ENCODE results near the gene COX15. TPM values are rescaled to one million over a fixed set of nuclear protein-coding genes. Genes with fewer than 3 reads are reported as not detected.

COX15 gene
- total RNA-seq, 1 experiment from 2014 or later = 31.4 TPM

DNA sequence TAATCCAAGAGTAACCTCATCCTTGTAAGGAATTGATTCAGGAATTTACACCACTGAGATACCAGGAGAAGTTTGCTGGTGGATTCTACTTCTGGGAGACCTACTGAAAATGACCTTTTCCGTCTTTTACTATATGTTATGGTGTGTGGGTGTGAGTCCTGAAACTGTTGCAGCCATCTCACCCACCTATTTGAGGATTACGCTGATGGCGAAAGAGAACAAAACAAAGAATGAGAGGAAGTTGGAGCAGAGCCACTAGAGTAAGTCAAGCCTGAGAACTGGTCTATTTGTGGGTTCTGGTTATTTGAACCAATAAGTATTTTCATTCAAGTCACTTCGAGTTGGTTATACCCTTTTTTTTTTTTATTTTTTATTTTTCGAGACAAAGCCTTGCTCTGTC, 37.8 kb upstream of the COX15 start:
- Histone ChIP-seq H3K27ac (no peak overlapping the region), H3F3A (ENCODE audit: insufficient read depth, low read depth) (no peaks in the 10 kb centered on the region), H3K79me2 (ENCODE audit: low read depth) (no peaks in the 10 kb centered on the region), H3K27me3 (ENCODE audit: insufficient read depth, low read depth) (no peaks in the 10 kb centered on the region), H3K4me2 (no peak overlapping the region), H3K9me3 (ENCODE audit: insufficient read depth, low read depth) (no peaks in the 10 kb centered on the region), H3K4me1 (replicated peaks; ENCODE audit: insufficient read depth) (no peaks in the 10 kb centered on the region), H3K9me2 (ENCODE audit: insufficient read depth) (no peaks in the 10 kb centered on the region), H3K36me3 (ENCODE audit: low read depth) (no peaks in the 10 kb centered on the region), H2AFZ (no peak overlapping the region), H3K4me3 (no peak overlapping the region), H4K20me1 (ENCODE audit: insufficient read depth) (no peaks in the 10 kb centered on the region)
- no TSS peak for BruUV-seq (replicated peaks)
- ChIA-PET POLR2A (ENCODE audit: unreplicated experiment) (no interaction called here), CTCF (no interaction called here)
- TF ChIP-seq EZH2 (IDR thresholded peaks at IDR 0.05; ENCODE audit: low read depth) = no peak
- TF ChIP-seq, protein P1, sequence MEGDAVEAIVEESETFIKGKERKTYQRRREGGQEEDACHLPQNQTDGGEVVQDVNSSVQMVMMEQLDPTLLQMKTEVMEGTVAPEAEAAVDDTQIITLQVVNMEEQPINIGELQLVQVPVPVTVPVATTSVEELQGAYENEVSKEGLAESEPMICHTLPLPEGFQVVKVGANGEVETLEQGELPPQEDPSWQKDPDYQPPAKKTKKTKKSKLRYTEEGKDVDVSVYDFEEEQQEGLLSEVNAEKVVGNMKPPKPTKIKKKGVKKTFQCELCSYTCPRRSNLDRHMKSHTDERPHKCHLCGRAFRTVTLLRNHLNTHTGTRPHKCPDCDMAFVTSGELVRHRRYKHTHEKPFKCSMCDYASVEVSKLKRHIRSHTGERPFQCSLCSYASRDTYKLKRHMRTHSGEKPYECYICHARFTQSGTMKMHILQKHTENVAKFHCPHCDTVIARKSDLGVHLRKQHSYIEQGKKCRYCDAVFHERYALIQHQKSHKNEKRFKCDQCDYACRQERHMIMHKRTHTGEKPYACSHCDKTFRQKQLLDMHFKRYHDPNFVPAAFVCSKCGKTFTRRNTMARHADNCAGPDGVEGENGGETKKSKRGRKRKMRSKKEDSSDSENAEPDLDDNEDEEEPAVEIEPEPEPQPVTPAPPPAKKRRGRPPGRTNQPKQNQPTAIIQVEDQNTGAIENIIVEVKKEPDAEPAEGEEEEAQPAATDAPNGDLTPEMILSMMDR (conservative IDR thresholded peaks at IDR 0.05) = no peak
- no peak for DNase-seq
- intact Hi-C loops (cut with micrococcal nuclease; ENCODE audit: unreplicated experiment) = no loop called here

- no peaks in the 10 kb centered on the region for H4K20me1 ChIP-seq (ENCODE audit: insufficient read depth)
- no TSS peak for BruUV-seq (replicated peaks)
- no peaks in the 10 kb centered on the region for H3K9me2 ChIP-seq (ENCODE audit: insufficient read depth)
- no peaks in the 10 kb centered on the region for H3K9me3 ChIP-seq (ENCODE audit: insufficient read depth, low read depth)
- POLR2A ChIA-PET (ENCODE audit: unreplicated experiment) = interaction anchor here (0.6 kb wide), 2 partner anchors 11 to 20 kb away, joined by 4 to 30 read pairs; no protein-coding TSS in a partner anchor
- H3K4me3 ChIP-seq = no peak overlapping the region
- intact Hi-C loops (cut with micrococcal nuclease; ENCODE audit: unreplicated experiment) = no loop called here
- no peaks in the 10 kb centered on the region for H3K27me3 ChIP-seq (ENCODE audit: insufficient read depth, low read depth)
- no peaks in the 10 kb centered on the region for H3F3A ChIP-seq (ENCODE audit: insufficient read depth, low read depth)
- no peaks in the 10 kb centered on the region for H3K36me3 ChIP-seq (ENCODE audit: low read depth)
- CTCF ChIA-PET = no interaction called here
- no peak overlapping the region for H3K4me2 ChIP-seq
- no peak for DNase-seq
- H3K27ac ChIP-seq = no peak overlapping the region
- TF ChIP-seq, protein P1 (conservative IDR thresholded peaks at IDR 0.05) = no peak
- TF ChIP-seq EZH2 (IDR thresholded peaks at IDR 0.05; ENCODE audit: low read depth) = no peak
- no peaks in the 10 kb centered on the region for H3K79me2 ChIP-seq (ENCODE audit: low read depth)
- H3K4me1 ChIP-seq (replicated peaks; ENCODE audit: insufficient read depth) = no peaks in the 10 kb centered on the region
- no peak overlapping the region for H2AFZ ChIP-seq
These were observed 36.6 kb upstream of the COX15 start for GRCh38 chr10:99768556-99768955.

GRCh38 chr10:99767901-99768300, 36.0 kb upstream of the COX15 start:
- ChIA-PET POLR2A (ENCODE audit: unreplicated experiment) (no interaction called here), CTCF (no interaction called here)

More at GRCh38 chr10:99767901-99768300, 36.0 kb upstream of the COX15 start:
- no peaks in the 10 kb centered on the region for H3K27me3 ChIP-seq (ENCODE audit: insufficient read depth, low read depth)
- no peaks in the 10 kb centered on the region for H3K4me1 ChIP-seq (replicated peaks; ENCODE audit: insufficient read depth)
- H3K79me2 ChIP-seq (ENCODE audit: low read depth) = no peaks in the 10 kb centered on the region
- H3K9me3 ChIP-seq (ENCODE audit: insufficient read depth, low read depth) = no peaks in the 10 kb centered on the region
- no TSS peak for BruUV-seq (replicated peaks)
- H3F3A ChIP-seq (ENCODE audit: insufficient read depth, low read depth) = no peaks in the 10 kb centered on the region
- H3K4me2 ChIP-seq = no peak overlapping the region
- H3K4me3 ChIP-seq = no peak overlapping the region
- intact Hi-C loops (cut with micrococcal nuclease; ENCODE audit: unreplicated experiment) = no loop called here
- no peaks in the 10 kb centered on the region for H3K36me3 ChIP-seq (ENCODE audit: low read depth)
- H2AFZ ChIP-seq = no peak overlapping the region
- no peaks in the 10 kb centered on the region for H3K9me2 ChIP-seq (ENCODE audit: insufficient read depth)
- H4K20me1 ChIP-seq (ENCODE audit: insufficient read depth) = no peaks in the 10 kb centered on the region
- DNase-seq = no peak
- no peak overlapping the region for H3K27ac ChIP-seq
- TF ChIP-seq EZH2 (IDR thresholded peaks at IDR 0.05; ENCODE audit: low read depth) = no peak
- TF ChIP-seq, protein P1 (conservative IDR thresholded peaks at IDR 0.05) = no peak
